Neural crest cell (in vitro differentiated cells): ENCODE measurements around the gene DIS3L2. TPM values are rescaled to one million over a fixed set of nuclear protein-coding genes. Genes with fewer than 3 reads are reported as not detected.

ENCODE experiments used
- DNase-seq: peaks from one replicate; pipeline ENCODE4 v3.0.0; 2021; ENCODE audit warnings: low read depth, mixed read lengths, low spot score
- H3K27ac Mint-ChIP-seq: one replicate; pipeline ENCODE4 v1.8.0; 2021; ENCODE audit warnings: mild to moderate bottlenecking, mixed read lengths; ENCODE audit not compliant: unreplicated experiment
- H3K27me3 Mint-ChIP-seq: 2 replicates; pipeline ENCODE4 v1.8.0; 2021; ENCODE audit warnings: low read depth, mild to moderate bottlenecking, mixed read lengths
- H3K36me3 Mint-ChIP-seq: 2 replicates; pipeline ENCODE4 v1.8.0; 2021; ENCODE audit warnings: low read depth, mild to moderate bottlenecking, mixed read lengths
- H3K4me1 Mint-ChIP-seq: 2 replicates; pipeline ENCODE4 v1.8.0; 2021; ENCODE audit warnings: mixed read lengths
- H3K4me3 Mint-ChIP-seq: one replicate; pipeline ENCODE4 v1.8.0; 2021; ENCODE audit warnings: mild to moderate bottlenecking, mixed read lengths
- H3K9me3 Mint-ChIP-seq: 2 replicates; pipeline ENCODE4 v1.8.0; 2021; ENCODE audit warnings: mixed read lengths
- CTCF ChIP-seq: fragments of 200-600 bp; sonication (generic); conservative IDR thresholded peaks from 2 replicates; pipeline ENCODE4 v1.5.0; 2021; ENCODE audit warnings: antibody characterized with exemption, mild to moderate bottlenecking
- total RNA-seq: library from RNA; stranded (reverse); gene quantifications from 2 replicates; pipeline ENCODE4 v1.2.1, GENCODE V29; 2021

The DIS3L2 gene
- total RNA-seq, 1 donor from 2014 or later, result 51.9 TPM

- DNase-seq, result no peak
- H3K27me3 Mint-ChIP-seq, result no peaks in the 10 kb centered on the region
- no peak overlapping the region for H3K27ac Mint-ChIP-seq
- peaks cover 4% of the 10 kb centered on the region for H3K9me3 Mint-ChIP-seq
- peaks cover 11% of the 10 kb centered on the region for H3K36me3 Mint-ChIP-seq
- no peak for TF ChIP-seq CTCF
- peaks cover 71% of the 10 kb centered on the region for H3K4me1 Mint-ChIP-seq
- H3K4me3 Mint-ChIP-seq, result no peak overlapping the region
Observed at GRCh38 chr2:232278534-232278933, 317.0 kb downstream of the DIS3L2 start.

- H3K36me3 Mint-ChIP-seq, result peaks cover 11% of the 10 kb centered on the region
- peaks cover 65% of the 10 kb centered on the region for H3K4me1 Mint-ChIP-seq
- no peaks in the 10 kb centered on the region for H3K27me3 Mint-ChIP-seq
- peaks cover 4% of the 10 kb centered on the region for H3K9me3 Mint-ChIP-seq
- no peak for TF ChIP-seq CTCF
- DNase-seq, result no peak
- H3K27ac Mint-ChIP-seq, result no peak overlapping the region
- H3K4me3 Mint-ChIP-seq, result no peak overlapping the region
Observed at GRCh38 chr2:232280341-232280740, 318.8 kb downstream of the DIS3L2 start.

- H3K27me3 Mint-ChIP-seq, result no peaks in the 10 kb centered on the region
- peak overlapping the region; percentile 63 for H3K4me3 Mint-ChIP-seq
- peaks cover 64% of the 10 kb centered on the region for H3K4me1 Mint-ChIP-seq
- peaks cover 11% of the 10 kb centered on the region for H3K36me3 Mint-ChIP-seq
- peak; percentile 27 for DNase-seq
- no peak for TF ChIP-seq CTCF
- peaks cover 4% of the 10 kb centered on the region for H3K9me3 Mint-ChIP-seq
- H3K27ac Mint-ChIP-seq, result no peak overlapping the region
Observed at GRCh38 chr2:232281858-232282507, 320.5 kb downstream of the DIS3L2 start.

GRCh38 chr2:232282508-232283055, 321.1 kb downstream of the DIS3L2 start:
- H3K4me1 Mint-ChIP-seq, result peaks cover 69% of the 10 kb centered on the region
- DNase-seq, result peak; percentile 34
- peaks cover 11% of the 10 kb centered on the region for H3K36me3 Mint-ChIP-seq
- no peak for TF ChIP-seq CTCF
- H3K27me3 Mint-ChIP-seq, result no peaks in the 10 kb centered on the region
- H3K27ac Mint-ChIP-seq, result no peak overlapping the region
- peaks cover 4% of the 10 kb centered on the region for H3K9me3 Mint-ChIP-seq
- peak overlapping the region; percentile 63 for H3K4me3 Mint-ChIP-seq

GRCh38 chr2:232286001-232286868, 324.7 kb downstream of the DIS3L2 start:
- H3K27me3 Mint-ChIP-seq, result no peaks in the 10 kb centered on the region
- no peak for TF ChIP-seq CTCF
- H3K4me3 Mint-ChIP-seq, result no peak overlapping the region
- peaks cover 66% of the 10 kb centered on the region for H3K4me1 Mint-ChIP-seq
- no peak for DNase-seq
- H3K27ac Mint-ChIP-seq, result peak overlapping the region; percentile 94
- no peaks in the 10 kb centered on the region for H3K36me3 Mint-ChIP-seq
- no peaks in the 10 kb centered on the region for H3K9me3 Mint-ChIP-seq
